HG03045 (cell line): ENCODE data around the gene CLASP1.
"Not testable (repeated sequence)": the region's sequence is repeated elsewhere in the genome, so short reads cannot be mapped to it uniquely, and the experiment has no call there.

ENCODE experiments used
- ATAC-seq: cut with Tn5 transposase; IDR thresholded peaks from one replicate; pipeline ENCODE4 v1.9.1; 2021; ENCODE audit warnings: mild to moderate bottlenecking, moderate library complexity; ENCODE audit not compliant: unreplicated experiment

The CLASP1 gene

GRCh38 chr2:121587131-121587530 lies 62.1 kb downstream of the CLASP1 start:
- no peak for ATAC-seq

- no peak for ATAC-seq
These were observed 64.5 kb downstream of the CLASP1 start for GRCh38 chr2:121584741-121585140.

DNA sequence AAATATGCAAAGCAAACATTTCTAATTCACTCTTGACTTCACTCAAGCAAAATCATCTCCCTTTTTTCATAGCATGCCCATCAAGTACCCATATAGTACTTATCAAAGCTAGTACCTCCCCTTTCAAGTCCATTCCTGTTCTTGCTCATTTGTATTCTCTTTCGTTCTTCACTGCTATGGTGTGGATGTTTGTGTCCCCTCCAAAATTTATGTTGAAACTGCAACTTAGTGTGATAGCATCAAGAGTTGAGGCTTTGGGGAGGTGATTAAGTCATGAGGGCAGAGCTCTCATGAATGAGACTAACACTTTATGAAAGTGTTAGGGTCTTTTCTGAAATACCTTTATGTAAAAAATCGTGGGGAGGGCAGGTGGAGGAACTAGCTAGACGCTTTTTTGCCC lies 65.7 kb downstream of the CLASP1 start:
- no peak for ATAC-seq

GRCh38 chr2:121582272-121582671 lies 67.0 kb downstream of the CLASP1 start:
- no peak for ATAC-seq

DNA sequence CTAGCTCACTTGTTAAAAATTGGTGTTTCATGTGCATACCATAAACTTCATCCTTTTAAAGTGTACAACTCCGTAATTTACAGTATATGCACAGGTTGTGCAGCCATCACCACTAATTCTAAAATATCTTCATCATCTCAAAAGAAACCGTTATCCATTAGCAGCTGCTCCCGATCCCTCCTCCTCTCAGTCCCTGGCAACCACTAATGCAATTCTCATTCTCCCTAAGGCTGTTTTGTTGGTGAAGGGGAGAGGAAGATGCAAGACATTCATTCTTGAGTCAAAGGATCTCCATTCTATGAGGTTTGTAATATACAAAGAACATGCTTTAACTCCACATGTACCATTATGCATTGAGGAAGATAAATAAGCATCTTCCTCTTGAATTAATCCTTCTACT lies 70.0 kb downstream of the CLASP1 start:
- no peak for ATAC-seq

DNA sequence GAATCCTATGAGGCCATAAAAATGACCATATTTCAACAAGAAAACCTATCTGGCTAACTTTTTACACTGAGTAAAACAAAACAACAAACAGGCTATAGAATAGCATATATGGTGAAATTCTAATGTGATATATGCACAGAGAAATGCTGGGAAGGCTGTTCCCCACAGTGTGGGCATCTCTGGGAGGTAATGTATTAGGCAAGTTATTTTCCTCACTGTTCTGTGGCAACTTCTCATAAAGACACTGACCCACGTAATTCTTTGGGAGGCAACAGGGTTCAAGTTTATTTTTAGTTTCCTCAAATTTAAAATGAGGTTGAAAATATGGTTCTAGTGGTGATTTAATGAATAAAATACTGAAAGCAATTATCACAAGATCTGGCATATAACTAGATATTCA lies 71.9 kb downstream of the CLASP1 start:
- ATAC-seq, result no peak

DNA sequence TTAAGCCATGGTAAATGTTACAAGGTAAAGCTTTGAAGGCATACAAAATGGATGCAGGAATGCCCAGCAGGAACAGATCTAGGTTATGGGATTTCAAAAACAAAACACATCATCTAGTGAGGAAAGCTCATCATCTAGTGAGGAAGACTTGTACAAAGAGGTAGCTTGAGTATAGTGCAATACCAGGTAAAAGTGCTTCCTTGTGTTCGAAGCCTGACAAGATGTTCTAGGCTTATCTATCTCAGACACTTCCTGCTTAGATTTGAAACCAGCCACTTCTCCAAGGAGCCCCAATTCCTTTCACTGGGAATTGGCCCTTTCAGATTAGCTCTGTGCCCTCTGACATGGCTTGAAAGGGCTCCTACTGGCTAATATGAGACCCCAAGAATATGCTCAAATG lies 73.0 kb downstream of the CLASP1 start:
- no peak for ATAC-seq

DNA sequence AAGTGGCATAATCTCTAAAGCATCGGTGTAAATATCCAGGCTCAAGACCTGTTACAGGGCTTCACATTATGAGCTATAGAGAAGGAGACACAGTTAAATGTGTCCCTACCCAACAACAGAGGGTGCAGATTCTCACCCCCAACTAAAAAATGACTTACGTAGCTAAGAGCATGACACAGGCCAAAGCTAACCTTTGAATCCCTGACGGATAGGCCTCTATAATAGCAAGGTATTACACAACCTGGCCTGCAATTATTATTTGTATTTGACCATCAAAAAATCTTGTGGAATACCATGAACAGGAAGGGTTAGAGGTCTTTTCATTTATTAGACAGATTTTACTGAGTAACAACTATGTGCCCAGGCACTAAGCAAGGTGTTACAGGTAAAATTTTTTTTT lies 73.5 kb downstream of the CLASP1 start:
- ATAC-seq, result no peak

DNA sequence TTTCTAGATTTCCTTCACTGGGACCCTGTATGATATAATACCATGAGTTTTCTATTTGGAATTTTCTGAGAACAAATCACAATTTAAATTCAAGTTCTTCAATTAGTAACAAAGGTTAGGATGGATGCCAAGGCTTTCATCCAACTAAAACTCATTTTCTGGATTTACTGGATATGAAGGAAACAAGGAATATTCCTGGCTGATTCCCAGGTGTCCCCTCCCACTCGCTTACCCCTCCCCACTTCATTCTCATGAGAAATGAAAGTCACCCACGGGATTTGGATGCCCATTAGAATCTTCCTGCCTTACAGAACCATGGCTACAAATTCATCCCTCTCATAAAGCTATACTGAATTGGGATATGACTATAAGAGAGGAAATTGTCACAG lies 78.6 kb downstream of the CLASP1 start:
- no peak for ATAC-seq

GRCh38 chr2:121570036-121570666 lies 79.1 kb downstream of the CLASP1 start:
- ATAC-seq, result no peak

GRCh38 chr2:121567957-121568409 lies 81.3 kb downstream of the CLASP1 start:
- no peak for ATAC-seq

DNA sequence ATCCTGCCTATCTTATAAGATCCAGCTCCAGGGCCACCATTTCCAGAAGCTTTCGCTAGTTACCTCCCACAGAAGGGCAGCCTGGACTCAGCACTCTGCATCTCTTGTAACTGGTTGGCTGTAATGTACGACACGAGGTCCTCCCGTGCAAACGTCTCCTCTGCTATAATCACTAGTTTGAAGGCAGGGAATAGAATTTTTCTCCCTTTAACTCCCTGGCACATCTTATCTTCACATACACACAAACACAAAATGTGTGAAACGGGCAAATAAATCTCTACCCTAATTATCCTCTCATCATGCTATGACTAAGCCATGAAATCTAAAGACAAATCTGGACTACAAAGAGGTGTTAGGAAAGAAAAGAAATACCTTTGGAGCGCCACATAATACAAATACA lies 81.8 kb downstream of the CLASP1 start:
- ATAC-seq, result no peak

- ATAC-seq, result no peak
These were observed 83.6 kb downstream of the CLASP1 start for GRCh38 chr2:121565389-121566250.

DNA sequence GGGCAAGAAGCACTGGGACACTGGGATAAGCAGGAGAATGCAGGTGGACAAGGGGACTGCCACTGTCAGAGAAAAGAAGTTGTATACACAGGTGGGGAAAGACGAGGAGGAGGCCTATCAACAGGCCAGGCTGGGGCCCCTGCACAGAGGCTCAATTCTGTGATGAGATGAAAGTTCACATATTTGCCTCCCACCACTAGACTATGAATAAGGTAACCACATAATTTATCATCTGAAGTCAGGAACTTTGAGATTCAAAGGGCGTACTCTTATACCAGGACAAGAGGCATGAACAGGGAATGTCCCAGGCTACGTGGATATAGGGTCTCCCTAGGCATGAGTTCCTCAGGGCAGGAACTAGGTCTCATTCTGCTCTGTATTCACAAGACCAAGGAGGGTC lies 84.4 kb downstream of the CLASP1 start:
- no peak for ATAC-seq

GRCh38 chr2:121563754-121564153 lies 85.5 kb downstream of the CLASP1 start:
- ATAC-seq, result not testable (repeated sequence)

DNA sequence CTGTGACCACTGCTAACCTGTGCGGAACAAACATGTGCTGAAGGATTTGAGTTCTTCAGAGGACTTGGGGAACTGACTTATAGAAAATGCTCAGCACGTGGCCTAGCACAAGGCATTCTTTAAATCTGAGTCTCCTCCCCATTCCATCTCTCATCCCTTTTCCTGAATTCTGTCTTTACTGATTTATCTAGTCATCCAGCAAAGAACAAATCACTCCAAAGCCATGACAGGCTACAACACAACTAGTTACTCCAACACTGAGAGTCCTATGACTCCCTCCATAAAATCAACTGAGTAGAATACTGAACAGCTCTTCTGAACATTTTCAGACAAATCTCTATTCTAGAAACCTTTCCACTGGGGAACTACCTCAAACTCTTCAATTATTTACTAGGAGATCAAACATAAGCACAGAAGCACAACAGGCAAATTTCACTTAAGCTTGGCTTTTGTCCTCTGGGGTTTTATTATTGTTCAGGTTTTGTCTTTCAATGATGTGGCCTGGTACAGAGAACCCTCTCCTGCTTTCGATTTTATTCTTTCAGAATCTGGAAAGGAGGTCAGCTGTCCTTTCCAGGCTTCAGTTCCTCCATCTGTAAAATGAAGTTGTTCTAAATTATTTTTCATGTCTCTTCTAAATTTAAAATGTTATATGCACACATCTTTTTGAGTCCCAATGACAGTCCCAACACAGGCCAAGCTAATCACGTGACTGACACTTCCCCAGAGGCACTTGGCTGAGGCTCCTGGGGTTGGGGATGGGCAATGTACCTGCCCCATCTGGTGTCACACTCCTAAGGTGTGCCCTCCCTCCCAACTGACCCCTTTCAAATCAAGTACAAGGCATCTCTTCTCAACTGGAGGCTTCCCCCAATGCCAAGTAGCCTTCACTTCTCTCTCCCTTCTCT lies 86.7 kb downstream of the CLASP1 start:
- no peak for ATAC-seq

GRCh38 chr2:121561617-121562268 lies 87.5 kb downstream of the CLASP1 start:
- ATAC-seq, result no peak

DNA sequence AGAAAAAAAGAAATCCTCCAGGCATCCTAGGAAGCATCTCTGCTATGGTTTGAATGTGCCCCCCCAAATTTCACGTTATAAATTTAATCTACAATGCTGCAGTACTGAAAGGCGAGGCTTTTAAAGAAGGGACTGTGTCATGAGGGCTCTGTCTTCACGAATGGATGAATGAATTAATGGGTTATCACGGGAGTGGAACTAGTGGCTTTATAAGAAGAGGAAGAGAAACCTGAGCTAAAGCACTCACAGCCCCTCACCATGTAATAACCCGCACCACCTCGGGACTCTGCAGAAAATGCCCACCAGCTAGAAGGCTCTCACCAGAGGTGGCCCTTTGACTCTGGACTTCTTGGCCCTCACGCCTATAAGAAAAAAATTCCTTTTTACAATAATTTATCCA lies 90.9 kb downstream of the CLASP1 start:
- no peak for ATAC-seq

DNA sequence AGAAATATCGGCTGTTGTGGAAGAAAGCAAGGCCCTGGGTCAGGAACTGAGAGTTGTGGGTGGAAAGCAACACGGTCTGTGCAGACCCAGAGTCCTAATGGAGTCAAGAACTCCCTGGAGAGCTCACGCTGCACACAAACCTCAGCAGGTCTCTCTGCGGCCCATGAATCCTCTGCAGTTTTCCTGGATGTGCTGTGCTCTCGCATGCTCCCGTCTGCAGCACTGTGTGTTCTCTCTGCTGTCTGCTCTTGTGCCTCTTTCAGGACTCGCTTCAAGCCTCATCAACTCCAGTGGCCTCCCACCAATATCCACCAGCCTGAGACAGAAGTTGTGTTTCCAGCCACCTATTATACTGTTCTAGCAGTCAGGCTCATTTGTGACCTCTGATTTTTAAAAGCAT lies 94.3 kb downstream of the CLASP1 start:
- no peak for ATAC-seq

DNA sequence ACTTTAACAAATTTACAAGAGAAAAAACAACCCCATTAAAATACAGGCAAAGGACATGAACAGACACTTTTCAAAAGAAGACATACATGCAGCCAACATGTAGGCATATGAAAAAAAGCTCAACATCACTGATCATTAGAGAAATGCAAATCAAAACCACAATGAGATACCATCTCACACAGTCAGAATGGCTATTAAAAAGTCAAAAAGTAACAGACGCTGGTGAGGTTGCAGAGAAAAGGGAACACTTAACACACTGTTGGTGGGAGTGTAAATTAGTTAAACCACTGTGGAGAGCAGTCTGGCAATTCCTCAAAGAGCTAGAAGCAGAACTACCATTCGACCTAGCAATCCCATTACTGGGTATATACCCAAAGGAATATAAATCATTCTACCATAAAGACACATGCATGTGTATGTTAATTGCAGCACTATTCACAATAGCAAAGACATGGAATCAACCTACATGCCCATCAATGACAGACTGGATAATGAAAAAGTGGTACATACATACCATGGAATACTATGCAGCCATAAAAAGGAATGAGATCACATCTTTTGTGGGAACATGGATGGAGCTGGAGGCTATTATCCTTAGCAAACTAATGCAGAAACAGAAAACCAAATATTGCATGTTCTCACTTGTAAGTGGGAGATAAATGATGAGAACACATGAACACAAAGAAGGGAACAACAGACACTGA lies 96.6 kb downstream of the CLASP1 start:
- ATAC-seq, result not testable (repeated sequence)
